ENCODE measurements around the gene CDH24. TPM values are rescaled to one million over a fixed set of nuclear protein-coding genes. Genes with fewer than 3 reads are reported as not detected.
A peak's percentile ranks its signal among the peaks of the same experiment; 100 is the strongest.

Gene CDH24
- total and polyA plus RNA-seq, 10 donors = 1.3 to 9.4 (median 5.4) TPM

DNA sequence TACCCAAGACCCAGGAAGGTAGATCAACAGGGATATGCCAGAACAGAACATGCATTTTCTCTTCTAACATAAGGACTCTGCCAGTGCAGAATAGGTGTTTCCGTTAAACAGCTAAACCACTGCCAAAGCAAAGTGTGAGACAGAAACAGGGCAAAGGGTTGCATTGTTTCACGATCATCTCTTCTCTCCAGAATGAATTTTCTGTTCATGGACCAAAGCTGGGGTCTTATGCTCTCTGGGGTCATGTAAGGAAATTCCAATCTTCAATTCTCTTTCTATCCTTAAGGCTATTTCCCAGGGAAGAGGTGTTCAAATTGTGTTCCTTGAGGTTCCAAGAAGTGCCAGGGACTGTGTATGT lies 33.5 kb downstream of the CDH24 start:
- H3K4me1 ChIP-seq = peaks cover 0 to 45% (median 17%) of the 10 kb centered on the region in 6 donors
- DNase-seq = no peak
- WGBS, 5 donors = 84 to 98% (median 93%) methylated on average over 2 of the region's 2 CpGs
- TF ChIP-seq POLR2A (IDR thresholded peaks at IDR 0.05) = no peak
- TF ChIP-seq POLR2AphosphoS5 (IDR thresholded peaks at IDR 0.05) = no peak
- TF ChIP-seq, protein P1, sequence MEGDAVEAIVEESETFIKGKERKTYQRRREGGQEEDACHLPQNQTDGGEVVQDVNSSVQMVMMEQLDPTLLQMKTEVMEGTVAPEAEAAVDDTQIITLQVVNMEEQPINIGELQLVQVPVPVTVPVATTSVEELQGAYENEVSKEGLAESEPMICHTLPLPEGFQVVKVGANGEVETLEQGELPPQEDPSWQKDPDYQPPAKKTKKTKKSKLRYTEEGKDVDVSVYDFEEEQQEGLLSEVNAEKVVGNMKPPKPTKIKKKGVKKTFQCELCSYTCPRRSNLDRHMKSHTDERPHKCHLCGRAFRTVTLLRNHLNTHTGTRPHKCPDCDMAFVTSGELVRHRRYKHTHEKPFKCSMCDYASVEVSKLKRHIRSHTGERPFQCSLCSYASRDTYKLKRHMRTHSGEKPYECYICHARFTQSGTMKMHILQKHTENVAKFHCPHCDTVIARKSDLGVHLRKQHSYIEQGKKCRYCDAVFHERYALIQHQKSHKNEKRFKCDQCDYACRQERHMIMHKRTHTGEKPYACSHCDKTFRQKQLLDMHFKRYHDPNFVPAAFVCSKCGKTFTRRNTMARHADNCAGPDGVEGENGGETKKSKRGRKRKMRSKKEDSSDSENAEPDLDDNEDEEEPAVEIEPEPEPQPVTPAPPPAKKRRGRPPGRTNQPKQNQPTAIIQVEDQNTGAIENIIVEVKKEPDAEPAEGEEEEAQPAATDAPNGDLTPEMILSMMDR (IDR thresholded peaks at IDR 0.05 in 8 of 11, conservative IDR thresholded peaks at IDR 0.05 in 3 of 11) = no peak
- H3K27me3 ChIP-seq (replicated peaks in 1 of 7) = no peaks in the 10 kb centered on the region
- peaks cover 0 to 69% (median 26%) of the 10 kb centered on the region in 6 donors for H3K36me3 ChIP-seq
- no peak overlapping the region for H3K4me3 ChIP-seq
- no peaks in the 10 kb centered on the region for H3K9me3 ChIP-seq
- no peak overlapping the region for H3K27ac ChIP-seq
- intact Hi-C loops (cut with DNase I; ENCODE audit: low total_unique reads) = no loop called here

DNA sequence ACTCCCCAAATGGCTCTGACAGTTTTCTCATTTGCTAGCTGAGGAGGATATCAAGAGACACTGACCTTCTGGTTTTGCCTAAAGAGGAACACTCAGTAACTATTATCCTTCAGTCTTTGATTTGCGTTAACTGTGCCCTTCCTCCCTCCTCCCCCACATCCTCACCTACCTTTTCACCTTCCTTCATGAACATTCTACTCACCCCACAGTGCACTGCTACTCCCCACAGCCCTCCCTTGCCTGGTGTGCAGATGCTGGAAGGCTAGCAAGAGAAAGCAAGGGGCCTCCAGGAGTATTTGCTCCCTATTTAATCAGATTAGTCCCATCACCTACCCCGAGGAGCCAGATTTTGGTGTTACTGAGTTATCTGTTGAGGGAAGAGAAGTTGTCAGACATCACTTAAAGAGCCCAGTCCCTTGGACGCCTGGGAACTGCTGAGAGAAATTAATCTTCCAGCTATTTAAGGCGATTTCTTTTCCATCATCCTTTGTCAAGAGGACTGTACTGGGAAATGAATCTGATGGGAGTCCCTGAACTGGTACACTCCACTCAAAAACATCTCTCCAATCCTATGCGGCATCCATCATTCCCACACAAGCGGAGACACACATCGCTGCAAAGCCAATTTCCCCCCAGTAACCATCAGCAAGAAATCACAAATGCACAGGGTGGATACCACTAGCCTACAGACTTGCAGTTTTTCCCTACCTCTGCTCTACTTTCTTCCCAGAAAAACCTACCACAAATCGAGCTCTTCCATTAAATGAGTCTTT lies 34.1 kb downstream of the CDH24 start:
- no peak for DNase-seq
- Histone ChIP-seq H3K27me3 (replicated peaks in 1 of 7) (no peaks in the 10 kb centered on the region), H3K4me3 (no peak overlapping the region), H3K27ac (peak overlapping the region in 2 of 8 donors; percentile 10 to 13), H3K4me1 (peaks cover 0 to 39% (median 12%) of the 10 kb centered on the region in 6 donors), H3K9me3 (no peaks in the 10 kb centered on the region), H3K36me3 (peaks cover 0 to 64% (median 22%) of the 10 kb centered on the region in 6 donors)
- 76 to 86% (median 82%) methylated on average over 8 of the region's 8 CpGs for WGBS, 5 donors
- no peak for TF ChIP-seq POLR2AphosphoS5 (IDR thresholded peaks at IDR 0.05)
- TF ChIP-seq, protein P1 (IDR thresholded peaks at IDR 0.05 in 8 of 11, conservative IDR thresholded peaks at IDR 0.05 in 3 of 11) = no peak
- TF ChIP-seq POLR2A (IDR thresholded peaks at IDR 0.05) = no peak
- intact Hi-C loops (cut with DNase I; ENCODE audit: low total_unique reads) = no loop called here

DNA sequence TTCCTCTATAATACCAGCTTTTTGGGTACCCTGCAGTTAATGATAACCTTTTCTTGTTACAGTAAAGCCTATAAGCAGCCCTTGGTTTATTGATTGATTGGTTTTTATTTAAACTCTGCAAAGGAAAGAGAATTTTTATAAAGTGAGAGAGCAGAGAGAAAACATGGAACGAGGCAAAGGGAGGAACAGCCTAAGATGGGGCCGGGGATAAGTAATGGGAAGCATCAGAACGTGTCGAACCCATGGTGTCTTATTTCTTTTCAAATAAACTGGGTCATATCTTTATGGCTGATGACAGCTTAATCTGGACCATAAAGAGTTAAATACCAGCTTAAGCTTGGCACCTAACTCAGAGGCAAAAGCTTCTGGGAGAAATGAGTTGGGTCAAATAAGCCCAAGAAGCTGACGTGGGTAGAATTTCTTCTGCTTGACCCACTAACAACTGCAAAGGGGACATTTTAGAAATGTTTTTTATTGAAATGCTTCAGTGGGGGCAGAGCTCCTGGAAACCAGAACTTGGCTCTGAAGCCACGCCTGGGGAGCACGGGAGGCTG lies 35.4 kb downstream of the CDH24 start:
- no peak for DNase-seq
- no peak for TF ChIP-seq POLR2A (IDR thresholded peaks at IDR 0.05)
- H3K4me1 ChIP-seq = peaks cover 0 to 32% (median 9%) of the 10 kb centered on the region in 6 donors
- H3K27ac ChIP-seq = no peak overlapping the region
- intact Hi-C loops (cut with DNase I; ENCODE audit: low total_unique reads) = no loop called here
- 67 to 88% (median 79%) methylated on average over 7 of the region's 7 CpGs for WGBS, 5 donors
- H3K4me3 ChIP-seq = no peak overlapping the region
- no peaks in the 10 kb centered on the region for H3K9me3 ChIP-seq
- peaks cover 0 to 51% (median 16%) of the 10 kb centered on the region in 6 donors for H3K36me3 ChIP-seq
- no peaks in the 10 kb centered on the region for H3K27me3 ChIP-seq (replicated peaks in 1 of 7)

DNA sequence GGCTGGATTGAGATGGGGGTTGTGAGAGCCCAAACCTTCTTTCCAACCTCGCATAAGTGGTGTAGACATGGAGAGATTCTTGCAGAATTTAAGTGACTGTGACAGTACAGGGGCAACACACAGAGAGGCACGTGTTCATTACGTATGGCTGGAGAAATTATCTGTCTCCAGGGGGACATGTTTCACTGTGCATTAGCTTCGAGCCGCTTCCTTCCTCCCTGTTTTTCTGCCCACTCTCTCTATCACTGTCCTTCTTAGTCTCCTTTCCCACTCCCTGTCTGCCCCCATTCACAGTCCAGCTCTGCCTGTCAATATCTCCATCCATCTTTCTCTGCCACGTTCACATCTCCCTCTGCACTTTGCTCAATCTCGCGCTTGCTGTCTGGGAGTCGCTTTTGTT lies 35.9 kb downstream of the CDH24 start:
- peaks cover 0 to 46% (median 14%) of the 10 kb centered on the region in 6 donors for H3K36me3 ChIP-seq
- intact Hi-C loops (cut with DNase I; ENCODE audit: low total_unique reads) = no loop called here
- TF ChIP-seq, protein P1 (IDR thresholded peaks at IDR 0.05 in 8 of 11, conservative IDR thresholded peaks at IDR 0.05 in 3 of 11) = no peak
- TF ChIP-seq POLR2AphosphoS5 (IDR thresholded peaks at IDR 0.05) (no peak), POLR2A (IDR thresholded peaks at IDR 0.05) (no peak)
- no peaks in the 10 kb centered on the region for H3K27me3 ChIP-seq (replicated peaks in 1 of 7)
- 78 to 92% (median 86%) methylated on average over 9 of the region's 9 CpGs for WGBS, 5 donors
- DNase-seq = no peak
- no peak overlapping the region for H3K27ac ChIP-seq
- no peaks in the 10 kb centered on the region for H3K9me3 ChIP-seq
- no peak overlapping the region for H3K4me3 ChIP-seq
- peaks cover 0 to 31% (median 9%) of the 10 kb centered on the region in 6 donors for H3K4me1 ChIP-seq

Measured in spleen (tissue), 11 donors.